Tibial artery (tissue), 4 donors: ENCODE measurements around the gene FAM177B.

Experiments used
- DNase-seq, 2 donors: peaks; one replicate each; pipeline ENCODE4 v3.0.0-alpha.2; 2019
- H3K27ac ChIP-seq, 2 donors: fragments of 200-600 bp; sonication (generic) in 1 of 2; 1 replicate in 1 of 2; 2 replicates in 1 of 2; pipeline ENCODE4 v1.5.1; 2018 to 2019; ENCODE audit warnings: mild to moderate bottlenecking in 1 of 2
- H3K27me3 ChIP-seq, 2 donors: fragments of 200-600 bp; sonication (generic) in 1 of 2; one replicate each; pipeline versions ENCODE4 v1.5.1 to v1.6.0; 2016 to 2019
- H3K36me3 ChIP-seq, 3 donors: fragments of 200-600 bp; sonication (generic) in 2 of 3; one replicate each; pipeline ENCODE4 v1.5.1; 2016 to 2019; ENCODE audit warnings: mild to moderate bottlenecking in 2 of 3
- H3K4me1 ChIP-seq, 4 donors: fragments of 200-600 bp; sonication (generic) in 2 of 4; 1 replicate in 3 of 4; 2 replicates in 1 of 4; pipeline ENCODE4 v1.5.1; 2016 to 2019
- H3K4me3 ChIP-seq, 2 donors: fragments of 200-600 bp; sonication (generic) in 1 of 2; 1 replicate in 1 of 2; 2 replicates in 1 of 2; pipeline ENCODE4 v1.5.1; 2018 to 2019; ENCODE audit warnings: mild to moderate bottlenecking in 2 of 2
- H3K9me3 ChIP-seq, 3 donors: fragments of 200-600 bp; sonication (generic) in 1 of 3; one replicate each; pipeline ENCODE4 v1.5.1; 2016 to 2019
- CTCF ChIP-seq, 2 experiments: fragments of 200-600 bp in 1 of 2; fragments of 450-650 bp in 1 of 2; IDR thresholded peaks; one replicate each; pipeline ENCODE4 v1.5.1; 2017 to 2019; ENCODE audit warnings: antibody characterized with exemption in 2 of 2, mild to moderate bottlenecking in 1 of 2, moderate library complexity in 1 of 2
- intact Hi-C: fragments of 100-400 bp; cut with DNase I; formaldehyde crosslinking; loops from one replicate; pipeline ENCODE4 v1.15.0; 2023; ENCODE audit warnings: low total_unique reads

Gene FAM177B

GRCh38 chr1:222697826-222698225 lies 39.2 kb upstream of the FAM177B start:
- no peak for DNase-seq
- H3K36me3 ChIP-seq: peaks cover 7 to 36% (median 30%) of the 10 kb centered on the region in 3 donors
- H3K27ac ChIP-seq: no peak overlapping the region
- H3K27me3 ChIP-seq: no peaks in the 10 kb centered on the region
- peaks cover 0 to 4% (median 0%) of the 10 kb centered on the region in 4 donors for H3K4me1 ChIP-seq
- no peak overlapping the region for H3K4me3 ChIP-seq
- H3K9me3 ChIP-seq: no peaks in the 10 kb centered on the region
- TF ChIP-seq CTCF (IDR thresholded peaks at IDR 0.05): no peak
- intact Hi-C loops: no loop called here

GRCh38 chr1:222702210-222702609 lies 34.8 kb upstream of the FAM177B start:
- intact Hi-C loops: no loop called here

GRCh38 chr1:222704260-222704659 lies 32.7 kb upstream of the FAM177B start:
- no peak overlapping the region for H3K27ac ChIP-seq
- DNase-seq: no peak
- H3K36me3 ChIP-seq: peaks cover 0 to 30% (median 28%) of the 10 kb centered on the region in 3 donors
- H3K4me1 ChIP-seq: peaks cover 0 to 5% (median 1%) of the 10 kb centered on the region in 4 donors
- H3K4me3 ChIP-seq: no peak overlapping the region
- H3K27me3 ChIP-seq: no peaks in the 10 kb centered on the region
- intact Hi-C loops: no loop called here
- no peak for TF ChIP-seq CTCF (IDR thresholded peaks at IDR 0.05)
- no peaks in the 10 kb centered on the region for H3K9me3 ChIP-seq

More at GRCh38 chr1:222702210-222702609, 34.8 kb upstream of the FAM177B start:
- H3K36me3 ChIP-seq: peaks cover 0 to 36% (median 30%) of the 10 kb centered on the region in 3 donors
- H3K4me1 ChIP-seq: peaks cover 0 to 4% (median 0%) of the 10 kb centered on the region in 4 donors
- no peak overlapping the region for H3K27ac ChIP-seq
- H3K9me3 ChIP-seq: no peaks in the 10 kb centered on the region
- no peaks in the 10 kb centered on the region for H3K27me3 ChIP-seq
- H3K4me3 ChIP-seq: no peak overlapping the region
- TF ChIP-seq CTCF (IDR thresholded peaks at IDR 0.05): no peak
- no peak for DNase-seq

- no peaks in the 10 kb centered on the region for H3K27me3 ChIP-seq
- no peak for TF ChIP-seq CTCF (IDR thresholded peaks at IDR 0.05)
- DNase-seq: no peak
These were observed 30.2 kb upstream of the FAM177B start for GRCh38 chr1:222706815-222707214.

GRCh38 chr1:222709700-222710153 lies 27.3 kb upstream of the FAM177B start:
- Histone ChIP-seq H3K27ac (no peak overlapping the region), H3K36me3 (no peaks in the 10 kb centered on the region), H3K4me3 (no peak overlapping the region), H3K4me1 (peaks cover 0 to 31% (median 20%) of the 10 kb centered on the region in 4 donors), H3K27me3 (no peaks in the 10 kb centered on the region), H3K9me3 (no peaks in the 10 kb centered on the region)
- no peak for TF ChIP-seq CTCF (IDR thresholded peaks at IDR 0.05)
- intact Hi-C loops: loop anchor here (10.0 kb wide), 1 partner anchor 65 kb away; no protein-coding TSS in a partner anchor
- DNase-seq: no peak

More at GRCh38 chr1:222706815-222707214, 30.2 kb upstream of the FAM177B start:
- no peaks in the 10 kb centered on the region for H3K9me3 ChIP-seq
- no peak overlapping the region for H3K4me3 ChIP-seq
- no peak overlapping the region for H3K27ac ChIP-seq
- peaks cover 0 to 24% (median 15%) of the 10 kb centered on the region in 4 donors for H3K4me1 ChIP-seq
- intact Hi-C loops: no loop called here
- peaks cover 0 to 10% (median 9%) of the 10 kb centered on the region in 3 donors for H3K36me3 ChIP-seq
